BJ (cell line): ENCODE measurements around the gene TBC1D8. TPM values are rescaled to one million over a fixed set of nuclear protein-coding genes. Genes with fewer than 3 reads are reported as not detected.

Experiments used
- CTCF ChIA-PET: fragments of 350-600 bp; formaldehyde crosslinking; extraction: SDS; loops from one replicate; lab custom pipeline; 2021; ENCODE audit warnings: antibody characterized with exemption, inconsistent platforms; lab: Yijun Ruan, JAX
- POLR2A ChIA-PET: fragments of 300-600 bp; sonication (Branson Sonifier 250); formaldehyde crosslinking; extraction: SDS; loops from one replicate; lab custom pipeline; 2021; ENCODE audit warnings: antibody characterized with exemption; lab: Charles Lee
- DNase-seq: peaks from one replicate; pipeline ENCODE4 v3.0.0-alpha.2; 2011; ENCODE audit warnings: low read depth
- H3K27me3 ChIP-seq: 2 replicates; pipeline ENCODE4 v1.6.0; 2011; ENCODE audit warnings: low read length; ENCODE audit not compliant: control insufficient read depth, insufficient read depth
- H3K36me3 ChIP-seq: 2 replicates; pipeline ENCODE4 v1.5.1; 2011; ENCODE audit warnings: low read length; ENCODE audit not compliant: control insufficient read depth, insufficient read depth
- H3K4me3 ChIP-seq: 2 replicates; pipeline ENCODE4 v1.5.1; 2011; ENCODE audit warnings: low read depth, mild to moderate bottlenecking, control low read depth, low read length
- CTCF ChIP-seq: IDR thresholded peaks from 2 replicates; pipeline ENCODE4 v1.5.1; 2011; ENCODE audit warnings: low read depth, mild to moderate bottlenecking, control low read depth, inconsistent platforms, low read length, moderate library complexity; ENCODE audit not compliant: insufficient read depth
- polyA plus RNA-seq: library from polyadenylated mRNA; depleted of rRNA; stranded (reverse); fragments of >200 nt; gene quantifications from 2 replicates; pipeline ENCODE4 v1.2.3, GENCODE V29; 2011

TBC1D8 gene
- polyA plus RNA-seq, 1 experiment, result 8.8 TPM

- TF ChIP-seq CTCF, result no peak
- ChIA-PET POLR2A (no interaction called here), CTCF (interaction anchor here (0.6 to 4.7 kb wide), 4 partner anchors 9 to 1084 kb away, joined by 3 to 57 read pairs (median 4); no protein-coding TSS in a partner anchor)
- DNase-seq, result no peak
- Histone ChIP-seq H3K27me3 (no peaks in the 10 kb centered on the region; the same call in 1 of the 2 replicates), H3K4me3 (peak overlapping the region; percentile 57), H3K36me3 (no peaks in the 10 kb centered on the region)
These were observed 656 bp downstream of the TBC1D8 start for GRCh38 chr2:101150306-101151145.

GRCh38 chr2:101149241-101150192, 1.7 kb downstream of the TBC1D8 start:
- H3K27me3 ChIP-seq, result no peaks in the 10 kb centered on the region
- no peak for DNase-seq
- ChIA-PET CTCF (interaction anchor here (0.6 to 4.7 kb wide), 5 partner anchors 8 to 1085 kb away, joined by 3 to 57 read pairs (median 3); no protein-coding TSS in a partner anchor), POLR2A (no interaction called here)
- H3K36me3 ChIP-seq, result no peaks in the 10 kb centered on the region
- H3K4me3 ChIP-seq, result no peak overlapping the region; the same call in 1 of the 2 replicates
- TF ChIP-seq CTCF, result no peak

GRCh38 chr2:101148777-101149176, 2.4 kb downstream of the TBC1D8 start:
- TF ChIP-seq CTCF, result no peak
- DNase-seq, result no peak
- POLR2A ChIA-PET, result no interaction called here
- Histone ChIP-seq H3K27me3 (no peaks in the 10 kb centered on the region), H3K36me3 (no peaks in the 10 kb centered on the region), H3K4me3 (no peak overlapping the region)
- CTCF ChIA-PET, result no interaction called here

GRCh38 chr2:101147971-101148370, 3.2 kb downstream of the TBC1D8 start:
- TF ChIP-seq CTCF, result no peak
- H3K4me3 ChIP-seq, result no peak overlapping the region
- POLR2A ChIA-PET, result no interaction called here
- CTCF ChIA-PET, result interaction anchor here (1.4 kb wide), 1 partner anchor 57 kb away, joined by 4 read pairs; no protein-coding TSS in a partner anchor
- no peak for DNase-seq
- H3K36me3 ChIP-seq, result no peaks in the 10 kb centered on the region
- H3K27me3 ChIP-seq, result no peaks in the 10 kb centered on the region
